ENCODE measurements around the gene TAAR6.

- TF ChIP-seq, protein P1, sequence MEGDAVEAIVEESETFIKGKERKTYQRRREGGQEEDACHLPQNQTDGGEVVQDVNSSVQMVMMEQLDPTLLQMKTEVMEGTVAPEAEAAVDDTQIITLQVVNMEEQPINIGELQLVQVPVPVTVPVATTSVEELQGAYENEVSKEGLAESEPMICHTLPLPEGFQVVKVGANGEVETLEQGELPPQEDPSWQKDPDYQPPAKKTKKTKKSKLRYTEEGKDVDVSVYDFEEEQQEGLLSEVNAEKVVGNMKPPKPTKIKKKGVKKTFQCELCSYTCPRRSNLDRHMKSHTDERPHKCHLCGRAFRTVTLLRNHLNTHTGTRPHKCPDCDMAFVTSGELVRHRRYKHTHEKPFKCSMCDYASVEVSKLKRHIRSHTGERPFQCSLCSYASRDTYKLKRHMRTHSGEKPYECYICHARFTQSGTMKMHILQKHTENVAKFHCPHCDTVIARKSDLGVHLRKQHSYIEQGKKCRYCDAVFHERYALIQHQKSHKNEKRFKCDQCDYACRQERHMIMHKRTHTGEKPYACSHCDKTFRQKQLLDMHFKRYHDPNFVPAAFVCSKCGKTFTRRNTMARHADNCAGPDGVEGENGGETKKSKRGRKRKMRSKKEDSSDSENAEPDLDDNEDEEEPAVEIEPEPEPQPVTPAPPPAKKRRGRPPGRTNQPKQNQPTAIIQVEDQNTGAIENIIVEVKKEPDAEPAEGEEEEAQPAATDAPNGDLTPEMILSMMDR (conservative IDR thresholded peaks at IDR 0.05; ENCODE audit: low read depth, low read length): no peak
- no peak for TF ChIP-seq EZH2 (IDR thresholded peaks at IDR 0.05; ENCODE audit: borderline replicate concordance, low read depth, low read length, poor library complexity, severe bottlenecking)
Measured at GRCh38 chr6:132571774-132572173, 1.7 kb downstream of the TAAR6 start.

Measured in A673 (cell line).